SK-N-SH (cell line): ENCODE measurements around the gene ZNF335. TPM values are rescaled to one million over a fixed set of nuclear protein-coding genes. Genes with fewer than 3 reads are reported as not detected.

Source experiments
- CTCF ChIA-PET: fragments of 300-600, 350-600 bp; formaldehyde crosslinking; extraction: SDS; loops from one replicate; lab custom pipeline; 2021; lab: Yijun Ruan, JAX
- POLR2A ChIA-PET: fragments of 350-600 bp; sonication (Branson Sonifier 250); formaldehyde crosslinking; extraction: SDS; loops from one replicate; lab custom pipeline; 2020; ENCODE audit warnings: antibody characterized with exemption, inconsistent platforms; lab: Yijun Ruan, JAX
- DNase-seq: peaks from one replicate; pipeline ENCODE4 v3.0.0; 2012
- H2AFZ ChIP-seq: fragments of 200-600 bp; sonication (generic); 2 replicates; pipeline ENCODE4 v1.8.1; 2016; ENCODE audit warnings: antibody characterized with exemption, mild to moderate bottlenecking, low read depth
- H3F3A ChIP-seq: fragments of 200-600 bp; sonication (generic); replicated peaks from 2 replicates; pipeline ENCODE3; 2016; ENCODE audit warnings: antibody characterized with exemption, mild to moderate bottlenecking; ENCODE audit not compliant: insufficient read depth
- H3K27ac ChIP-seq, 2 experiments: fragments of 200-500 bp in 1 of 2; fragments of 200-600 bp in 1 of 2; sonication (Bioruptor generic) in 1 of 2; sonication (generic), shearing (Covaris generic) in 1 of 2; 2 replicates each; pipeline versions ENCODE4 v1.5.1 to v1.6.1; 2014 to 2016; ENCODE audit warnings: low read depth in 2 of 2, inconsistent platforms in 1 of 2, low read length in 1 of 2, mild to moderate bottlenecking in 1 of 2, mixed read lengths in 1 of 2
- H3K27me3 ChIP-seq: fragments of 200-600 bp; sonication (generic), shearing (Covaris generic); 2 replicates; pipeline ENCODE4 v1.6.1; 2016; ENCODE audit warnings: mixed run types; ENCODE audit not compliant: insufficient read depth
- H3K36me3 ChIP-seq, 2 experiments: fragments of 200-500 bp in 1 of 2; fragments of 200-600 bp in 1 of 2; sonication (Bioruptor generic) in 1 of 2; sonication (generic) in 1 of 2; replicated peaks in 1 of 2; 2 replicates each; pipeline versions ENCODE3 to v1.5.1; 2014 to 2016; ENCODE audit warnings: low read length in 1 of 2, mild to moderate bottlenecking in 1 of 2; ENCODE audit not compliant: insufficient read depth in 2 of 2, control insufficient read depth in 1 of 2
- H3K4me1 ChIP-seq, 2 experiments: fragments of 200-500 bp in 1 of 2; fragments of 200-600 bp in 1 of 2; sonication (Bioruptor generic) in 1 of 2; sonication (generic), shearing (Covaris generic) in 1 of 2; 2 replicates each; pipeline versions ENCODE4 v1.5.1 to v1.6.1; 2014 to 2016; ENCODE audit warnings: low read depth in 1 of 2, low read length in 1 of 2, mixed run types in 1 of 2; ENCODE audit not compliant: insufficient read depth in 2 of 2, control insufficient read depth in 1 of 2
- H3K4me2 ChIP-seq: fragments of 200-600 bp; sonication (generic), shearing (Covaris generic); 2 replicates; pipeline ENCODE4 v1.6.1; 2017; ENCODE audit warnings: mixed run types
- H3K4me3 ChIP-seq, 2 experiments: fragments of 200-500 bp in 1 of 2; fragments of 200-600 bp in 1 of 2; sonication (Bioruptor generic) in 1 of 2; sonication (generic), shearing (Covaris generic) in 1 of 2; 2 replicates each; pipeline versions ENCODE4 v1.5.1 to v1.8.1; 2014 to 2016; ENCODE audit warnings: low read depth in 2 of 2, inconsistent platforms in 1 of 2, low read length in 1 of 2, mild to moderate bottlenecking in 1 of 2, mixed read lengths in 1 of 2, moderate library complexity in 1 of 2
- H3K79me2 ChIP-seq: fragments of 200-600 bp; sonication (generic); 2 replicates; pipeline ENCODE4 v1.8.1; 2017; ENCODE audit warnings: mild to moderate bottlenecking; ENCODE audit not compliant: insufficient read depth
- H3K9ac ChIP-seq: fragments of 200-600 bp; sonication (generic); 2 replicates; pipeline ENCODE4 v1.6.1; 2017; ENCODE audit warnings: mixed run types
- H3K9me2 ChIP-seq: fragments of 200-600 bp; sonication (generic); 2 replicates; pipeline ENCODE4 v1.6.1; 2017; ENCODE audit warnings: mixed run types
- H3K9me3 ChIP-seq: fragments of 200-600 bp; sonication (generic); 2 replicates; pipeline ENCODE4 v1.6.1; 2017; ENCODE audit warnings: mixed run types, mild to moderate bottlenecking, moderate library complexity
- H4K20me1 ChIP-seq: fragments of 200-600 bp; sonication (generic); 2 replicates; pipeline ENCODE4 v1.6.1; 2017; ENCODE audit warnings: mild to moderate bottlenecking, mixed run types; ENCODE audit not compliant: insufficient read depth
- ELF1 ChIP-seq: IDR thresholded peaks from 2 replicates; pipeline ENCODE4 v1.4.0; 2012
- EP300 ChIP-seq, 2 experiments: IDR thresholded peaks; 2 replicates each; pipeline versions ENCODE4 v1.4.0 to v1.6.1; 2012; ENCODE audit warnings: borderline replicate concordance in 1 of 2, low read depth in 1 of 2, low read length in 1 of 2
- EZH2phosphoT487 ChIP-seq: fragments of 200-600 bp; sonication (generic); IDR thresholded peaks from 2 replicates; pipeline ENCODE4 v1.6.1; 2017; ENCODE audit warnings: low read depth, mixed run types, mild to moderate bottlenecking, antibody characterized with exemption, moderate library complexity, borderline replicate concordance
- FOXJ3 ChIP-seq: sonication (generic); formaldehyde crosslinking; IDR thresholded peaks from 2 replicates; pipeline ENCODE4 v1.5.1; 2020; ENCODE audit warnings: mild to moderate bottlenecking, missing genetic modification reagents
- FOXM1 ChIP-seq: IDR thresholded peaks from 2 replicates; pipeline ENCODE4 v1.4.0; 2012; ENCODE audit warnings: low read depth, mild to moderate bottlenecking
- GATA2 ChIP-seq: sonication (generic); formaldehyde crosslinking; IDR thresholded peaks from 2 replicates; pipeline ENCODE4 v1.5.0; 2020; ENCODE audit warnings: mild to moderate bottlenecking, missing genetic modification reagents
- POLR2AphosphoS5 ChIP-seq: IDR thresholded peaks from 2 replicates; pipeline ENCODE4 v1.6.1; 2012; ENCODE audit warnings: low read depth, low read length
- RCOR1 ChIP-seq: fragments of 150-350 bp; IDR thresholded peaks from 2 replicates; pipeline ENCODE4 v1.6.1; 2017; ENCODE audit warnings: antibody characterized with exemption, low read length
- RXRA ChIP-seq: IDR thresholded peaks from 2 replicates; pipeline ENCODE4 v1.4.0; 2012; ENCODE audit warnings: low read depth, mild to moderate bottlenecking, borderline replicate concordance
- TAF1 ChIP-seq: IDR thresholded peaks from 2 replicates; pipeline ENCODE4 v1.6.1; 2012; ENCODE audit warnings: low read depth, mild to moderate bottlenecking, low read length, moderate library complexity, borderline replicate concordance
- TEAD4 ChIP-seq: IDR thresholded peaks from 2 replicates; pipeline ENCODE4 v1.4.0; 2012; ENCODE audit warnings: mild to moderate bottlenecking, borderline replicate concordance; ENCODE audit not compliant: insufficient read depth
- YY1 ChIP-seq: IDR thresholded peaks from 2 replicates; pipeline ENCODE4 v1.4.0; 2012; ENCODE audit warnings: low read depth, mild to moderate bottlenecking
- WGBS: methylation state at CpG from one replicate; pipeline ENCODE4 v1.1.6; 2017; ENCODE audit warnings: low lambda C conversion rate; 5-methylcytosine and 5-hydroxymethylcytosine counted together
- polyA plus RNA-seq, 3 experiments: library from polyadenylated mRNA; depleted of rRNA; stranded (reverse); fragments of >200 nt; gene quantifications; 2 replicates each; pipeline ENCODE4 v1.2.3, GENCODE V29; 2012
- TF ChIP-seq, protein P1 (sequence below): fragments of 150-350 bp; IDR thresholded peaks from 2 replicates; pipeline ENCODE4 v1.6.1; 2016; ENCODE audit warnings: mild to moderate bottlenecking, low read depth, low read length
- TF ChIP-seq, protein P2 (sequence below): IDR thresholded peaks from 2 replicates; pipeline ENCODE4; 2012

The ZNF335 gene
- polyA plus RNA-seq, 1 of the 3 experiments (the other 2 are of a cell fraction), result 11.7 TPM

DNA sequence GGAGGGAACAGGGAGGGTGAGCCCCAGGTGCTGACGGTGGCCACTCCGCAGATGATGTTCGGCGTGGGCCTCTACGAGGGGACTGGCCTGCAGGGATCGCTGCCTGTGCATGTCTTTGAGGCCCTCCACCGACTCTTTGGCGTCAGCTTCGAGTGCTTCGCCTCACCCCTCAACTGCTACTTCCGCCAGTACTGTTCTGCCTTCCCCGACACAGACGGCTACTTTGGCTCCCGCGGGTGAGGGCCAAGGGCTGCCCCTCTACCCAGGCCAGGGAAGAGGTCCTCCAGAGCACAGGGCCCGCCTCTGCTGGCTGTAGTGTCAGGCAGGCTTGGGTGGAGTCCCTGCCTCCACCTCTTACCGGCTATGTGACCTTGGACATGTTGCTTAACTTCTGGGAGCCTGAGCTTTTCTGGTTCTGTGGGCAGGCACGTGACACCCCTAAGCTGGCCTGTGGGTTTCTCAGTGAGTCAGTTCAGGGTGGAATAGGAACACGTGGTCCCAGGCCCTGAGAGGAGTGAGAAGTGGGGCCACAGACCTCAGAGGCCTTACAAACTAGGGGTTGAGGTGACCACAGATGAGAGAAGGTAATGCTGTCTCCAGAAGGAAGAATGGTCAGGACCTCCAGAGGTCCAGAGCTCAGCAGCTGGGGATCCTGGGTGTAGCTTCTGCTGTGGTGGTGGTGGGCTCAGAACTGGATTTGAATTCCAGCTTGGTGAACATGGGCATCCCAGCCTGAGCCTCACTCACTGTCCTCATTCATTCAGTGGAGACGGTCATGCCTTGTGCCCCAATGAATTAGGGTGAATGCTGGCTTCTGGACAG lies 25.6 kb downstream of the ZNF335 start:
- H3K4me2 ChIP-seq, result no peak overlapping the region
- no peaks in the 10 kb centered on the region for H3K79me2 ChIP-seq
- peaks cover 26 to 80% of the 10 kb centered on the region in 2 experiments for H3K36me3 ChIP-seq
- peaks cover 0 to 5% of the 10 kb centered on the region in 2 experiments; a peak in 1 of 4 replicates for H3K4me1 ChIP-seq
- TF ChIP-seq YY1 (no peak), TAF1 (no peak)
- TF ChIP-seq, protein P1, sequence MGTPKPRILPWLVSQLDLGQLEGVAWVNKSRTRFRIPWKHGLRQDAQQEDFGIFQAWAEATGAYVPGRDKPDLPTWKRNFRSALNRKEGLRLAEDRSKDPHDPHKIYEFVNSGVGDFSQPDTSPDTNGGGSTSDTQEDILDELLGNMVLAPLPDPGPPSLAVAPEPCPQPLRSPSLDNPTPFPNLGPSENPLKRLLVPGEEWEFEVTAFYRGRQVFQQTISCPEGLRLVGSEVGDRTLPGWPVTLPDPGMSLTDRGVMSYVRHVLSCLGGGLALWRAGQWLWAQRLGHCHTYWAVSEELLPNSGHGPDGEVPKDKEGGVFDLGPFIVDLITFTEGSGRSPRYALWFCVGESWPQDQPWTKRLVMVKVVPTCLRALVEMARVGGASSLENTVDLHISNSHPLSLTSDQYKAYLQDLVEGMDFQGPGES, result no peak
- no peaks in the 10 kb centered on the region for H3K9me2 ChIP-seq
- no peak for DNase-seq
- H3K4me3 ChIP-seq, result no peak overlapping the region
- no peak overlapping the region for H3K9ac ChIP-seq
- ChIA-PET POLR2A (interaction anchor here (1.5 to 4.6 kb wide), 2 partner anchors 11 kb away, joined by 3 to 41 read pairs; partner anchors contain the start of gene PCIF1), CTCF (interaction anchor here (0.9 to 4.4 kb wide), 3 partner anchors 13 to 23 kb away, joined by 3 to 27 read pairs (median 3); no protein-coding TSS in a partner anchor)
- H3F3A ChIP-seq, result no peaks in the 10 kb centered on the region
- no peak overlapping the region for H2AFZ ChIP-seq
- no peaks in the 10 kb centered on the region for H3K27me3 ChIP-seq
- no peak overlapping the region for H3K27ac ChIP-seq
- WGBS, result 95% methylated on average over 12 of the region's 20 CpGs
- H4K20me1 ChIP-seq, result no peaks in the 10 kb centered on the region
- no peaks in the 10 kb centered on the region for H3K9me3 ChIP-seq

DNA sequence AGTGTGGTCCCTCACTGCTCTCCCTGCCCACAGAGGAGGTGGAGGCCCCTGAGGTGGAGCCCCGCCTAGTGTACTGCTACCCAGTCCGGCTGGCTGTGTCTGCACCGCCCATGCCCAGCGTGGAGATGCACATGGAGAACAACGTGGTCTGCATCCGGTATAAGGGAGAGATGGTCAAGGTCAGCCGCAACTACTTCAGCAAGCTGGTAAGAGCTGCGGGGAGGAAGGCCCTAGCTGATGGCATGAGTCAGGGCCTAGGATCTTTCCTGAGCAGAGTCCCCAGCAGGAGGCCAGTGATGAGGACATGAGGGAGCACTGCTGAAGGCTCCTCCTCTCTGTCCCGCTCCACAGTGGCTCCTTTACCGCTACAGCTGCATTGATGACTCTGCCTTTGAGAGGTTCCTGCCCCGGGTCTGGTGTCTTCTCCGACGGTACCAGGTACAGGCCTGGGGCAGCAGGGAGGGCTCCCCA lies 26.3 kb downstream of the ZNF335 start:
- no peak overlapping the region for H3K9ac ChIP-seq
- H3F3A ChIP-seq, result no peaks in the 10 kb centered on the region
- CTCF ChIA-PET, result interaction anchor here (4.4 kb wide), 1 partner anchor 24 kb away, joined by 27 read pairs; no protein-coding TSS in a partner anchor
- peaks cover 0 to 5% of the 10 kb centered on the region in 2 experiments; a peak in 1 of 4 replicates for H3K4me1 ChIP-seq
- H3K9me2 ChIP-seq, result no peaks in the 10 kb centered on the region
- H3K79me2 ChIP-seq, result no peaks in the 10 kb centered on the region
- 87% methylated on average over 6 of the region's 13 CpGs for WGBS
- no peak overlapping the region for H2AFZ ChIP-seq
- no peak for TF ChIP-seq ELF1
- no peaks in the 10 kb centered on the region for H4K20me1 ChIP-seq
- no peaks in the 10 kb centered on the region for H3K9me3 ChIP-seq
- no peak overlapping the region for H3K27ac ChIP-seq
- peaks cover 26 to 84% of the 10 kb centered on the region in 2 experiments for H3K36me3 ChIP-seq
- H3K27me3 ChIP-seq, result no peaks in the 10 kb centered on the region
- POLR2A ChIA-PET, result no interaction called here
- no peak overlapping the region for H3K4me3 ChIP-seq
- no peak for DNase-seq
- no peak overlapping the region for H3K4me2 ChIP-seq

DNA sequence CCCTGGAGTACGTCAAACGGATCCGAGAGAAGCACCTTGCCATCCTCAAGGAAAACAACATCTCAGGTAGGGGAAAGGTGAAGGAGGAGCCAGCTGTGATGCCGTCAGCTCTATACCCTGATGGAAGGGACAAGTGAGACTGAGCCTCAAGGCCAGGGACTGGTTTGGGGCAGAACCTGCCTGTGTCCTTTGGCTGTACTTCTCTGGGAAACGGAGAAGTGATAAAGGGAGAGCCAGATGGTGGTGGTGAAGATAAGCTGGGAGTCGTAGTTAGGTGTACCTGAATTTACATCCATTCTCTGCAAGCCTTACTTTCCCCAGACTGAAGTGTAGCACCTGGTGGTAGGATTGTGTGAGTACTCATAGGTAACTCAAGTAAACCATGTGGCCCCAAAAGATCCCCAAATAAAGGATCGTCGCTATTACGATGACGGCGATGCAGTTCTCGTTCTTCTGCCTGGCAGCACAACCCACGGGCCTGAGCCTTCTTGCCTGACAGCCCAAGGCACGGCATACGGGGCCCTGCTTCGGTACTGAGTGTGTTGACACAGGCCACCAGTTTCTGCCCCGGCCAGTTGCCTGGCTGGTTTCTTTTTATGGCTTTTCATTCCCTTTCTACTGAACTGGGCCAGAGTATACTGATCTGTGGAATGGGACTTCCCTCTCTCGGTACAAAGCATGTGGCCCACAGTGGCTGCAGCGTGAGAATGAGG lies 26.9 kb downstream of the ZNF335 start:
- H3K9me3 ChIP-seq, result no peaks in the 10 kb centered on the region
- 96% methylated on average over 18 of the region's 19 CpGs for WGBS
- peaks cover 0 to 5% of the 10 kb centered on the region in 2 experiments; a peak in 1 of 4 replicates for H3K4me1 ChIP-seq
- TF ChIP-seq RCOR1 (no peak), POLR2AphosphoS5 (no peak), EZH2phosphoT487 (no peak), FOXM1 (no peak), EP300 (IDR thresholded peaks at IDR 0.05; ENCODE audit: borderline replicate concordance in 1 of 2, low read depth in 1 of 2, low read length in 1 of 2) (no peak), RXRA (no peak), FOXJ3 (CRISPR knock-in tag) (no peak), GATA2 (CRISPR knock-in tag) (no peak), TEAD4 (no peak), ELF1 (no peak)
- TF ChIP-seq, protein P2, sequence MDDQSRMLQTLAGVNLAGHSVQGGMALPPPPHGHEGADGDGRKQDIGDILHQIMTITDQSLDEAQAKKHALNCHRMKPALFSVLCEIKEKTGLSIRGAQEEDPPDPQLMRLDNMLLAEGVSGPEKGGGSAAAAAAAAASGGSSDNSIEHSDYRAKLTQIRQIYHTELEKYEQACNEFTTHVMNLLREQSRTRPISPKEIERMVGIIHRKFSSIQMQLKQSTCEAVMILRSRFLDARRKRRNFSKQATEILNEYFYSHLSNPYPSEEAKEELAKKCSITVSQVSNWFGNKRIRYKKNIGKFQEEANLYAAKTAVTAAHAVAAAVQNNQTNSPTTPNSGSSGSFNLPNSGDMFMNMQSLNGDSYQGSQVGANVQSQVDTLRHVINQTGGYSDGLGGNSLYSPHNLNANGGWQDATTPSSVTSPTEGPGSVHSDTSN, result no peak
- peaks cover 32 to 86% of the 10 kb centered on the region in 2 experiments for H3K36me3 ChIP-seq
- no peaks in the 10 kb centered on the region for H3K79me2 ChIP-seq
- H3K27me3 ChIP-seq, result no peaks in the 10 kb centered on the region
- H4K20me1 ChIP-seq, result no peaks in the 10 kb centered on the region
- ChIA-PET POLR2A (interaction anchor here (0.7 to 1.3 kb wide), 2 partner anchors 11 to 35 kb away, joined by 3 to 4 read pairs; no protein-coding TSS in a partner anchor), CTCF (interaction anchor here (0.9 to 1.7 kb wide), 2 partner anchors 11 to 15 kb away, joined by 3 to 5 read pairs; partner anchors contain the start of gene PCIF1)
- H3K9me2 ChIP-seq, result no peaks in the 10 kb centered on the region
- H2AFZ ChIP-seq, result no peak overlapping the region
- no peak overlapping the region for H3K4me2 ChIP-seq
- no peaks in the 10 kb centered on the region for H3F3A ChIP-seq
- no peak overlapping the region for H3K9ac ChIP-seq
- H3K27ac ChIP-seq, result no peak overlapping the region
- H3K4me3 ChIP-seq, result no peak overlapping the region
- no peak for DNase-seq
